Mucosa of stomach (tissue), 1 donor: ENCODE data around the gene SST.
"Not testable (repeated sequence)": the region's sequence is repeated elsewhere in the genome, so short reads cannot be mapped to it uniquely, and the experiment has no call there.

Source experiments
- H3K27me3 ChIP-seq: one replicate; pipeline ENCODE4 v1.7.0; 2013; ENCODE audit warnings: mild to moderate bottlenecking, low read length; ENCODE audit not compliant: control insufficient read depth, insufficient read depth
- H3K36me3 ChIP-seq: one replicate; pipeline ENCODE4 v1.7.0; 2013; ENCODE audit warnings: low read length; ENCODE audit not compliant: control insufficient read depth, insufficient read depth
- H3K4me1 ChIP-seq: one replicate; pipeline ENCODE4 v1.7.0; 2013; ENCODE audit warnings: mild to moderate bottlenecking, low read length; ENCODE audit not compliant: control insufficient read depth, insufficient read depth
- H3K4me3 ChIP-seq: one replicate; pipeline ENCODE4 v1.7.0; 2013; ENCODE audit warnings: low read length
- H3K9ac ChIP-seq: one replicate; pipeline ENCODE4 v1.7.0; 2013; ENCODE audit warnings: mild to moderate bottlenecking, low read length, moderate library complexity
- H3K9me3 ChIP-seq: one replicate; pipeline ENCODE4 v1.7.0; 2013; ENCODE audit warnings: mild to moderate bottlenecking, low read length, moderate library complexity; ENCODE audit not compliant: control insufficient read depth
- donor health status: Pancreatic carcinoma.

Gene SST

DNA sequence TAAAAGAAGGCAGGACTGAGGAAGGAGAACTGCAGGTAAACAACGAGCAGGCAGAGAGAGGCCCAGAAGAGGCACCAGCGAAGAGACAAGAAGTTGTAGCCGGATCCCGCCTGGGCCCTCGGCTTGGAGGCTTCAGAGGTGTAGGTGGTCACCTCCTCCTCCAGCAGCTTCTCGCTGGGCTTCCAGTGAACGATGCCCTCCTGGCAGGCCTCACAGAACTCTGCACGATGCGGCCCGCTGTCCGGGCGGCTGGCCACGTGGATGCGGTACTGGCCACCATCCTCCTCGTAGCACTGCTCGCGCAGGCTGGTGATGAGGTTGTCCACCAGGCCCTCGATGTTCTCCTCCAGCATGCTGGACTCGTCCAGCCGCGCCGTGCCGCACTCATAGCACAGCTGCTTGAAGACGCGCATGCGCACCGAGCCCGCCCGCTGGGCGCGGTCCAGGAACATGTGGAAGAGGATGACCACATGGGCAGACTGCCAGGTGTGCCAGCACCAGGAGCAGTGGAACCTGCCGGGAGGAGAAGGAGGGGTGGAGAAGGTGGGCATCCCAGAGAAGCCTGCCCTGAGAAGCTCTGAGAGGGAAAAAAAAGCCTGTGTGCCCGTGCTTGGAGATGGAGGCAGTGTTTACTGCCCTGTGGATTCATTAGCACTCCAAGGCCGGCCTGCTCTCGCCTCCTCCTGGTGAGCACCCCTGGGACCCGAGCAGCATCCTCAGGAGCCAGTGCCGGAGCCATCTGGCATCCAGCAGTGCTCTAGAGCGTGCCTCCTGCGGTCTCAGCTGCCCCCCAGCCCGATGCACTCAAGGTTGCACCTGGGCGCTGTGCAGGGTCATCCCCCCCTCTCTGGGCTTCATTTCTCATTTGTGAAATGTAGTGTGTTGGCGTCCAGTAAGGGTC is 28.6 kb upstream of the SST start:
- no peaks in the 10 kb centered on the region for H3K9me3 ChIP-seq
- no peaks in the 10 kb centered on the region for H3K4me1 ChIP-seq
- no peak overlapping the region for H3K9ac ChIP-seq
- no peaks in the 10 kb centered on the region for H3K36me3 ChIP-seq
- peaks cover 8% of the 10 kb centered on the region for H3K27me3 ChIP-seq
- H3K4me3 ChIP-seq = no peak overlapping the region

- Histone ChIP-seq H3K4me1 (no peaks in the 10 kb centered on the region), H3K9me3 (no peaks in the 10 kb centered on the region), H3K36me3 (no peaks in the 10 kb centered on the region), H3K9ac (no peak overlapping the region), H3K27me3 (peaks cover 8% of the 10 kb centered on the region), H3K4me3 (no peak overlapping the region)
These were observed 25.8 kb upstream of the SST start for GRCh38 chr3:187696021-187696420.

GRCh38 chr3:187695449-187695848 is 25.3 kb upstream of the SST start:
- no peak overlapping the region for H3K4me3 ChIP-seq
- no peaks in the 10 kb centered on the region for H3K9me3 ChIP-seq
- H3K4me1 ChIP-seq = no peaks in the 10 kb centered on the region
- no peaks in the 10 kb centered on the region for H3K36me3 ChIP-seq
- no peak overlapping the region for H3K9ac ChIP-seq
- H3K27me3 ChIP-seq = peaks cover 8% of the 10 kb centered on the region

DNA sequence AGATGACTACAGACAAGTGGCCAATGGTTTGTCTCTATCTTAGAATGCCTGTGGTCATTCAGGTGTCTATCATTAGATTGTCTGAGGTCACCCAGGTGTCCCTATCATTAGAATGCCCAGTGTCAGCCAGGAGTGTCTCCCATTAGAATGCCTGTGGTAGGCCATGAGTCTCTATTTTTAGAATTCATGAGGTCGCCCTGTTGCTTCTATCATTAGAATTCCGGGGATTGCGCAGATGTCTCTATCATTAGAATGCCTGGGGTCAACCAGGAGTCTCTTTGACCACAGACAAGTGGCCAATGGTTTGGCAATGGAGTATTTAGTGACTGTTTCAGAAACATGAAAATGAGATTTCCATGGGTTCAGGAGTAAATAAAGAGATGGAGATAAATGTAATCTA is 24.6 kb upstream of the SST start:
- Histone ChIP-seq H3K27me3 (peaks cover 8% of the 10 kb centered on the region), H3K4me3 (no peak overlapping the region), H3K9me3 (no peaks in the 10 kb centered on the region), H3K9ac (no peak overlapping the region), H3K36me3 (no peaks in the 10 kb centered on the region), H3K4me1 (no peaks in the 10 kb centered on the region)

- Histone ChIP-seq H3K4me1 (no peaks in the 10 kb centered on the region), H3K9me3 (no peaks in the 10 kb centered on the region), H3K36me3 (no peaks in the 10 kb centered on the region), H3K9ac (no peak overlapping the region), H3K27me3 (peaks cover 8% of the 10 kb centered on the region), H3K4me3 (no peak overlapping the region)
These were observed 23.2 kb upstream of the SST start for GRCh38 chr3:187693431-187693830.

DNA sequence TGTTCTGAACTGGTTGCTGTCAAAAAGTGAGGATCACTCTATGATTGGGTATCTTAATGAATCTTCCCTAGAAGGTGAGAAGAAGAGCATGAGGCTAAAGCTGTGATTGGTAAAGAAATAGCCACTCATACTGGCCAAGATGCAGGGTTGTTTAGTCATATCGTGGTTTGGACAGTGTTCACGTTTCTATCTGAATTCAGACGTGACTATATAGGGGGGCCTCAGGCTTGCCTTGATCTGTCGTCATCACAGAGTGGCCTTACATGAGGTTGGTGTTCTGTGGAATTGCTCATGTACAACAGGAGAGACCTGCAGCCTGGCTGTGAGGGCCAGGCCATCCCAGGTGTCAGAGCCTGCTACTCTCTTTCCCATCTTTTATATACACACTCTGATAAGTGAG is 19.8 kb upstream of the SST start:
- Histone ChIP-seq H3K9ac (no peak overlapping the region), H3K4me1 (no peaks in the 10 kb centered on the region), H3K9me3 (no peaks in the 10 kb centered on the region), H3K36me3 (no peaks in the 10 kb centered on the region), H3K27me3 (no peaks in the 10 kb centered on the region), H3K4me3 (no peak overlapping the region)

GRCh38 chr3:187686621-187687273 is 16.6 kb upstream of the SST start:
- Histone ChIP-seq H3K9me3 (no peaks in the 10 kb centered on the region), H3K4me1 (no peaks in the 10 kb centered on the region), H3K27me3 (no peaks in the 10 kb centered on the region)

GRCh38 chr3:187685948-187686347 is 15.8 kb upstream of the SST start:
- no peaks in the 10 kb centered on the region for H3K36me3 ChIP-seq
- no peaks in the 10 kb centered on the region for H3K27me3 ChIP-seq
- H3K9ac ChIP-seq = no peak overlapping the region
- no peak overlapping the region for H3K4me3 ChIP-seq
- no peaks in the 10 kb centered on the region for H3K4me1 ChIP-seq
- no peaks in the 10 kb centered on the region for H3K9me3 ChIP-seq

More at GRCh38 chr3:187686621-187687273, 16.6 kb upstream of the SST start:
- no peak overlapping the region for H3K4me3 ChIP-seq
- H3K9ac ChIP-seq = no peak overlapping the region
- H3K36me3 ChIP-seq = no peaks in the 10 kb centered on the region

GRCh38 chr3:187684880-187685279 is 14.7 kb upstream of the SST start:
- Histone ChIP-seq H3K9ac (no peak overlapping the region), H3K4me1 (no peaks in the 10 kb centered on the region), H3K9me3 (no peaks in the 10 kb centered on the region), H3K27me3 (no peaks in the 10 kb centered on the region), H3K36me3 (no peaks in the 10 kb centered on the region), H3K4me3 (no peak overlapping the region)

DNA sequence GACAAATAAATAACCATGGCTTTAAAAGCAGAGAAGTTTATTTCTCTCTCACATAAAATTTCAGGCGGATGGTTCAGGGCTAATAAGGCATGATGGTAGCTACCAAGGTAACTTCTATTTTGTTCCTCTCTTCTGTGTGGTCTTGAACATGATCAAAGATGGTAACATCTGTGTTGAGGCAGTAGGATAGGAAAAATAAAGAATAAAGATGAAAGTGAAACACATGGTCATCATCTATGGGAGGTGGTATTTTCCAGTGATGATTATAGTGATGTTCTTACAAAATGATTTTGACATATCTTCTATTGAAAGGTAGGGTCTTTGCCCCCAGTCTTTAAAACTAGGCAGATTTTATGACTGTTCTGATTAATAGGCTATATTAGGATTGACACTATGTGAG is 14.2 kb upstream of the SST start:
- Histone ChIP-seq H3K9me3 (no peaks in the 10 kb centered on the region), H3K36me3 (no peaks in the 10 kb centered on the region), H3K4me3 (no peak overlapping the region), H3K27me3 (no peaks in the 10 kb centered on the region), H3K9ac (no peak overlapping the region), H3K4me1 (no peaks in the 10 kb centered on the region)

GRCh38 chr3:187681756-187682155 is 11.6 kb upstream of the SST start:
- H3K27me3 ChIP-seq, H3K9me3 ChIP-seq, H3K36me3 ChIP-seq, H3K4me3 ChIP-seq, H3K9ac ChIP-seq, H3K4me1 ChIP-seq: not testable (repeated sequence)

- no peaks in the 10 kb centered on the region for H3K4me1 ChIP-seq
- H3K9me3 ChIP-seq = no peaks in the 10 kb centered on the region
These were observed 9.6 kb upstream of the SST start for GRCh38 chr3:187679638-187680396.

More at GRCh38 chr3:187679638-187680396, 9.6 kb upstream of the SST start:
- H3K9ac ChIP-seq = no peak overlapping the region
- H3K4me3 ChIP-seq = no peak overlapping the region
- H3K36me3 ChIP-seq = no peaks in the 10 kb centered on the region
- H3K27me3 ChIP-seq = no peaks in the 10 kb centered on the region
